Measurements from ENCODE around the gene ILF2.

DNA sequence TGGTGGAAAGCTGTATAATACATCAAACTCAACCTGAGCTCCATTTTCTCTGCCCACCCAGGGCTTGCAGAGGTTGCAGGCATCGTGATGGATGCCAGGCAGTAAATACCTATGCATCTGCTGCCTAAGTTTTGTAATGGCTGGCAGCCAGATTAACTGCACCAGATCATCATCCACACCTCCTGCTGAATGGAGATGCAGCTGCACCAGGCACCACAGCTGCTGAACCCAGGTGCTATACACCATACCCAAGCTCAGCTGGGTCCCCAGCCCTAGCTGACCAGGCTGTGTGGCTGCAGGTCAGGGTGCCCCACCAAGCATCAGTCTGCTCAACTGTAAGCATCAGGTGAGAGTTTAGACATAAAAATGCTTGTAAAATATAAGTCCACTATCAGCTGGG, 19.0 kb downstream of the ILF2 start:
- TF ChIP-seq, protein P1, sequence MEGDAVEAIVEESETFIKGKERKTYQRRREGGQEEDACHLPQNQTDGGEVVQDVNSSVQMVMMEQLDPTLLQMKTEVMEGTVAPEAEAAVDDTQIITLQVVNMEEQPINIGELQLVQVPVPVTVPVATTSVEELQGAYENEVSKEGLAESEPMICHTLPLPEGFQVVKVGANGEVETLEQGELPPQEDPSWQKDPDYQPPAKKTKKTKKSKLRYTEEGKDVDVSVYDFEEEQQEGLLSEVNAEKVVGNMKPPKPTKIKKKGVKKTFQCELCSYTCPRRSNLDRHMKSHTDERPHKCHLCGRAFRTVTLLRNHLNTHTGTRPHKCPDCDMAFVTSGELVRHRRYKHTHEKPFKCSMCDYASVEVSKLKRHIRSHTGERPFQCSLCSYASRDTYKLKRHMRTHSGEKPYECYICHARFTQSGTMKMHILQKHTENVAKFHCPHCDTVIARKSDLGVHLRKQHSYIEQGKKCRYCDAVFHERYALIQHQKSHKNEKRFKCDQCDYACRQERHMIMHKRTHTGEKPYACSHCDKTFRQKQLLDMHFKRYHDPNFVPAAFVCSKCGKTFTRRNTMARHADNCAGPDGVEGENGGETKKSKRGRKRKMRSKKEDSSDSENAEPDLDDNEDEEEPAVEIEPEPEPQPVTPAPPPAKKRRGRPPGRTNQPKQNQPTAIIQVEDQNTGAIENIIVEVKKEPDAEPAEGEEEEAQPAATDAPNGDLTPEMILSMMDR (conservative IDR thresholded peaks at IDR 0.05; ENCODE audit: low read depth, low read length), result no peak
- no peak for TF ChIP-seq EZH2 (IDR thresholded peaks at IDR 0.05; ENCODE audit: borderline replicate concordance, low read depth, low read length, poor library complexity, severe bottlenecking)

Data from A673 (cell line).